GM21619 (cell line): Measurements from ENCODE around the gene CLMN.
"Not testable (repeated sequence)": the region's sequence is repeated elsewhere in the genome, so short reads cannot be mapped to it uniquely, and the experiment has no call there.

Experiments
- ATAC-seq: cut with Tn5 transposase; IDR thresholded peaks from one replicate; pipeline ENCODE4 v1.9.1; 2021; ENCODE audit not compliant: unreplicated experiment

Gene CLMN

GRCh38 chr14:95222870-95223398 lies 96.8 kb downstream of the CLMN start:
- no peak for ATAC-seq

- ATAC-seq: no peak
Measured at GRCh38 chr14:95222151-95222631, 97.5 kb downstream of the CLMN start.

GRCh38 chr14:95221531-95221930 lies 98.2 kb downstream of the CLMN start:
- ATAC-seq: no peak

- ATAC-seq: no peak
Measured at GRCh38 chr14:95220663-95221231, 99.0 kb downstream of the CLMN start.

GRCh38 chr14:95218472-95219193 lies 101.1 kb downstream of the CLMN start:
- no peak for ATAC-seq

GRCh38 chr14:95218006-95218405 lies 101.7 kb downstream of the CLMN start:
- ATAC-seq: no peak

- no peak for ATAC-seq
Measured at GRCh38 chr14:95217391-95217900, 102.3 kb downstream of the CLMN start.

- no peak for ATAC-seq
Measured at GRCh38 chr14:95216008-95216407, 103.7 kb downstream of the CLMN start.

GRCh38 chr14:95215094-95215725 lies 104.5 kb downstream of the CLMN start:
- no peak for ATAC-seq

- no peak for ATAC-seq
Measured at GRCh38 chr14:95213774-95214173, 105.9 kb downstream of the CLMN start.

- ATAC-seq: peak; percentile 63
Measured at GRCh38 chr14:95211721-95212504, 107.8 kb downstream of the CLMN start.

GRCh38 chr14:95210699-95211098 lies 109.0 kb downstream of the CLMN start:
- ATAC-seq: no peak

- no peak for ATAC-seq
Measured at GRCh38 chr14:95208598-95208997, 111.1 kb downstream of the CLMN start.

GRCh38 chr14:95207475-95208233 lies 112.1 kb downstream of the CLMN start:
- no peak for ATAC-seq

- ATAC-seq: no peak
Measured at GRCh38 chr14:95206534-95206933, 113.2 kb downstream of the CLMN start.

GRCh38 chr14:95204705-95205104 lies 115.0 kb downstream of the CLMN start:
- ATAC-seq: no peak

- not testable (repeated sequence) for ATAC-seq
Measured at GRCh38 chr14:95201745-95202144, 118.0 kb downstream of the CLMN start.

- ATAC-seq: no peak
Measured at GRCh38 chr14:95200404-95200803, 119.3 kb downstream of the CLMN start.

- no peak for ATAC-seq
Measured at GRCh38 chr14:95199298-95199983, 120.3 kb downstream of the CLMN start.

- ATAC-seq: no peak
Measured at GRCh38 chr14:95198320-95198719, 121.4 kb downstream of the CLMN start.
